ENCODE measurements around the gene CXCL12. TPM values are rescaled to one million over a fixed set of nuclear protein-coding genes. Genes with fewer than 3 reads are reported as not detected.

The CXCL12 gene
- polyA plus RNA-seq, 1 of the 3 experiments (the other 2 are of a cell fraction) = 4.7 TPM

DNA sequence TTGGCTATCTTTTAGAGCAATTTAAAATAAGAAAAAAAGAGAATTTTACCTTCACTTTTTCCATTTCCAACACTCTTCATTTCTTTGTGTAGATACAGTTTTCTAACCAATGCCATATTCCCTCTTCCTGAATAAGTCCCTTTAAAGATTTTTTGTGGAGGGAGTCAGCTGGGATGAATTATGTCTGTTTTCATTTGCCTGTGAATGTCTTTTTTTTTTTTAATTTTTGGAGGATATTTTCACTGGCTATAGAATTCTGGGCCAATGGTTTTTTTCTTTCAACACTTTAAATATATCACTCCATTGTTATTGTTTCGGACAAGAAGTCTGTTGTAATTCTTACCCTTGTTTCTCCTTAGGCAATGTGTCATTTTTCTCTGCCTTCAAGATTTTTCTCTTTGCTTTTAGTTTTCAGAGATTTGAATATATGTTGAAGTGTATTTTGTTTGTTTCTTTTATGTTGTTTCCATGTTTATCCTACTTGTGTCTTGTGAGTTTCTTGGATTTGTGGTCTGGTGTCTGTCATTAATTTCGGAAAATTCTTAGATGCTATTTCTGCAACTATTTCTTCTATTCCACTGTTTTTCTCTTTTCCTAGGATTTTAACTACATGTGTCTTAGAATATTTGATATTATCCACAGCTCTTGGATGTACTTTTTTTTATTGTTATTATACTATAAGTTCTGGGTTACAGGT lies 20.0 kb upstream of the CXCL12 start (continued):
- no peak for TF ChIP-seq FOXJ3 (CRISPR knock-in tag; IDR thresholded peaks at IDR 0.05)

DNA sequence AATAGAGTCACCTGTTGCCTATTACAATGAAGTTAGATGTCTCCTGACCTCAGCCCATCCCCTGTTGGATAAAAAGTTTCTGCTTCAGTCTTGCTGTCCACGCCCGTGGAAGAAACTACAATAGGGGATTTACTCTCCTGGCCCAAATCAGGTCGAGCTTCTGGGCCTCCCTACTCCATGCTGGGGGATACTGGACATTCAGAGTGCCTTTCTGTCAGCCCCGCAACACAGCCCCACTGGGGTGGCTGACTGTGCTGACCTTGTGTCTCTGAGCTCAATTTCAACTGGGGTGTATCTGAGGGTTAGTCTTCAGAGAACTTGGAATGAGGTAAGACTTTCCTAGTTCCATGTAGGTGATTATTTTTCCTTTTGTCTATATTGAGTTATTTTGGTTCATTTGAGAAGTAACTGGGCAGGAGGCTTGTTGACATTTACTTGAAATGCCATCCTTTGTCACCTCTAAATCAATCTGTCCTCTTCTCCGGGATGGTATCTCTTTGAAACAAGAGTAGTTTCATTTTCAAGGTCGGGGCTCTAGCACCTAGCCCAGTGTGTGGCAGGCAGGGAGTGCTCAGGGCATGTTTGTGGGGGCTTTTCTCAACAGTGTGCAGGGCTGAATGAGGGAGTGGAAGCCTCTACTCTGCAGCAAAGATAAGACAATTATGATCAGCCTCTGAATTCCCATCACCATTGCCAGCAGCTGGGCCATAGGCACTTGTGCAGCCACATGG lies 17.7 kb upstream of the CXCL12 start:
- WGBS (ENCODE audit: low lambda C conversion rate) = 2% methylated on average over 5 of the region's 6 CpGs
- ChIA-PET POLR2A (no interaction called here), CTCF (interaction anchor here (0.7 to 1.8 kb wide), 2 partner anchors 16 to 34 kb away, joined by 3 to 5 read pairs; no protein-coding TSS in a partner anchor)
- H3F3A ChIP-seq (replicated peaks; ENCODE audit: insufficient read depth) = no peaks in the 10 kb centered on the region
- H3K9ac ChIP-seq = no peak overlapping the region
- no peak for TF ChIP-seq FOXJ3 (CRISPR knock-in tag; IDR thresholded peaks at IDR 0.05)
- TF ChIP-seq, protein P1, sequence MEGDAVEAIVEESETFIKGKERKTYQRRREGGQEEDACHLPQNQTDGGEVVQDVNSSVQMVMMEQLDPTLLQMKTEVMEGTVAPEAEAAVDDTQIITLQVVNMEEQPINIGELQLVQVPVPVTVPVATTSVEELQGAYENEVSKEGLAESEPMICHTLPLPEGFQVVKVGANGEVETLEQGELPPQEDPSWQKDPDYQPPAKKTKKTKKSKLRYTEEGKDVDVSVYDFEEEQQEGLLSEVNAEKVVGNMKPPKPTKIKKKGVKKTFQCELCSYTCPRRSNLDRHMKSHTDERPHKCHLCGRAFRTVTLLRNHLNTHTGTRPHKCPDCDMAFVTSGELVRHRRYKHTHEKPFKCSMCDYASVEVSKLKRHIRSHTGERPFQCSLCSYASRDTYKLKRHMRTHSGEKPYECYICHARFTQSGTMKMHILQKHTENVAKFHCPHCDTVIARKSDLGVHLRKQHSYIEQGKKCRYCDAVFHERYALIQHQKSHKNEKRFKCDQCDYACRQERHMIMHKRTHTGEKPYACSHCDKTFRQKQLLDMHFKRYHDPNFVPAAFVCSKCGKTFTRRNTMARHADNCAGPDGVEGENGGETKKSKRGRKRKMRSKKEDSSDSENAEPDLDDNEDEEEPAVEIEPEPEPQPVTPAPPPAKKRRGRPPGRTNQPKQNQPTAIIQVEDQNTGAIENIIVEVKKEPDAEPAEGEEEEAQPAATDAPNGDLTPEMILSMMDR (IDR thresholded peaks at IDR 0.05) = no peak
- no peak for TF ChIP-seq CHD2 (IDR thresholded peaks at IDR 0.05; ENCODE audit: low read length, partially characterized antibody)
- TF ChIP-seq, protein P2, sequence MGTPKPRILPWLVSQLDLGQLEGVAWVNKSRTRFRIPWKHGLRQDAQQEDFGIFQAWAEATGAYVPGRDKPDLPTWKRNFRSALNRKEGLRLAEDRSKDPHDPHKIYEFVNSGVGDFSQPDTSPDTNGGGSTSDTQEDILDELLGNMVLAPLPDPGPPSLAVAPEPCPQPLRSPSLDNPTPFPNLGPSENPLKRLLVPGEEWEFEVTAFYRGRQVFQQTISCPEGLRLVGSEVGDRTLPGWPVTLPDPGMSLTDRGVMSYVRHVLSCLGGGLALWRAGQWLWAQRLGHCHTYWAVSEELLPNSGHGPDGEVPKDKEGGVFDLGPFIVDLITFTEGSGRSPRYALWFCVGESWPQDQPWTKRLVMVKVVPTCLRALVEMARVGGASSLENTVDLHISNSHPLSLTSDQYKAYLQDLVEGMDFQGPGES (IDR thresholded peaks at IDR 0.05; ENCODE audit: low read depth, low read length) = no peak
- TF ChIP-seq POLR2AphosphoS5 (IDR thresholded peaks at IDR 0.05; ENCODE audit: low read depth, low read length) = no peak
- TF ChIP-seq GABPA (IDR thresholded peaks at IDR 0.05; ENCODE audit: low read depth) = no peak
- TF ChIP-seq, protein P3, sequence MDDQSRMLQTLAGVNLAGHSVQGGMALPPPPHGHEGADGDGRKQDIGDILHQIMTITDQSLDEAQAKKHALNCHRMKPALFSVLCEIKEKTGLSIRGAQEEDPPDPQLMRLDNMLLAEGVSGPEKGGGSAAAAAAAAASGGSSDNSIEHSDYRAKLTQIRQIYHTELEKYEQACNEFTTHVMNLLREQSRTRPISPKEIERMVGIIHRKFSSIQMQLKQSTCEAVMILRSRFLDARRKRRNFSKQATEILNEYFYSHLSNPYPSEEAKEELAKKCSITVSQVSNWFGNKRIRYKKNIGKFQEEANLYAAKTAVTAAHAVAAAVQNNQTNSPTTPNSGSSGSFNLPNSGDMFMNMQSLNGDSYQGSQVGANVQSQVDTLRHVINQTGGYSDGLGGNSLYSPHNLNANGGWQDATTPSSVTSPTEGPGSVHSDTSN (IDR thresholded peaks at IDR 0.05) = no peak
- no peak for TF ChIP-seq MXI1 (IDR thresholded peaks at IDR 0.05; ENCODE audit: low read depth, low read length)
- TF ChIP-seq RCOR1 (IDR thresholded peaks at IDR 0.05; ENCODE audit: low read length) = no peak
- DNase-seq = no peak
- H3K79me2 ChIP-seq (ENCODE audit: insufficient read depth) = no peaks in the 10 kb centered on the region
- no peaks in the 10 kb centered on the region for H3K9me2 ChIP-seq
- no peak overlapping the region for H2AFZ ChIP-seq (ENCODE audit: low read depth)
- no peaks in the 10 kb centered on the region for H3K9me3 ChIP-seq
- peaks cover 12% of the 10 kb centered on the region; the same call in 1 of the 2 replicates for H3K27me3 ChIP-seq (ENCODE audit: insufficient read depth)
- H3K27ac ChIP-seq (ENCODE audit: low read depth in 2 of 2, low read length in 1 of 2) = no peak overlapping the region
- H3K4me1 ChIP-seq (ENCODE audit: control insufficient read depth in 1 of 2, insufficient read depth in 2 of 2, low read depth in 1 of 2, low read length in 1 of 2) = peaks cover 0 to 7% of the 10 kb centered on the region in 2 experiments; a peak in 1 of 4 replicates
- H3K36me3 ChIP-seq (replicated peaks in 1 of 2; ENCODE audit: control insufficient read depth in 1 of 2, insufficient read depth in 2 of 2, low read length in 1 of 2) = no peaks in the 10 kb centered on the region
- H3K4me3 ChIP-seq (ENCODE audit: low read depth in 2 of 2, low read length in 1 of 2) = no peak overlapping the region
- H3K4me2 ChIP-seq = no peak overlapping the region; the same call in 1 of the 2 replicates
- H4K20me1 ChIP-seq (ENCODE audit: insufficient read depth) = no peaks in the 10 kb centered on the region
